OCI-LY7 (cell line): ENCODE measurements around the gene CTNNA2. TPM values are rescaled to one million over a fixed set of nuclear protein-coding genes. Genes with fewer than 3 reads are reported as not detected.

Experiments
- BruUV-seq: library from RNA; stranded (reverse); fragments of 400-500 nt; replicated peaks from 2 replicates; lab custom pipeline; 2021; lab: Mats Ljungman, UMichigan
- CTCF ChIA-PET: fragments of 300-600 bp; sonication (Branson Sonifier 250); formaldehyde crosslinking; loops from one replicate; lab custom pipeline; 2022; ENCODE audit warnings: antibody characterized with exemption; ENCODE audit not compliant: unreplicated experiment; lab: Charles Lee
- POLR2A ChIA-PET: fragments of 300-600 bp; sonication (Branson Sonifier 250); formaldehyde crosslinking; loops from one replicate; lab custom pipeline; 2022; ENCODE audit warnings: antibody characterized with exemption; lab: Charles Lee
- DNase-seq: peaks from one replicate; pipeline ENCODE4 v3.0.0-alpha.2; 2015; ENCODE audit warnings: low spot score
- H2AFZ ChIP-seq: fragments of 200-600 bp; sonication (generic), shearing (Covaris generic); 2 replicates; pipeline ENCODE4 v1.6.1; 2014; ENCODE audit warnings: mild to moderate bottlenecking, antibody characterized with exemption, low read length, moderate library complexity
- H3K27ac ChIP-seq: fragments of 200-600 bp; sonication (generic); 2 replicates; pipeline ENCODE4 v1.5.1; 2014; ENCODE audit warnings: mixed run types, low read depth, mild to moderate bottlenecking, moderate library complexity, low read length, inconsistent platforms; ENCODE audit not compliant: poor library complexity, severe bottlenecking
- H3K36me3 ChIP-seq: fragments of 200-600 bp; sonication (generic); 2 replicates; pipeline ENCODE4 v1.6.1; 2014; ENCODE audit warnings: mild to moderate bottlenecking, antibody characterized with exemption, low read length, moderate library complexity, mixed read lengths; ENCODE audit not compliant: insufficient read depth
- H3K4me1 ChIP-seq: fragments of 200-600 bp; sonication (generic); 2 replicates; pipeline ENCODE4 v1.5.1; 2014; ENCODE audit warnings: mild to moderate bottlenecking, low read length; ENCODE audit not compliant: insufficient read depth, poor library complexity, severe bottlenecking
- H3K4me2 ChIP-seq: fragments of 200-600 bp; sonication (generic); 2 replicates; pipeline ENCODE4 v1.6.1; 2014; ENCODE audit warnings: mild to moderate bottlenecking, low read length
- H3K4me3 ChIP-seq: fragments of 200-600 bp; sonication (generic); 2 replicates; pipeline ENCODE4 v1.5.1; 2014; ENCODE audit warnings: mild to moderate bottlenecking, low read depth, low read length; ENCODE audit not compliant: poor library complexity, severe bottlenecking
- H3K79me2 ChIP-seq: fragments of 200-600 bp; sonication (generic); 2 replicates; pipeline ENCODE4 v1.6.1; 2016; ENCODE audit warnings: low read depth, mild to moderate bottlenecking, low read length, moderate library complexity, mixed read lengths; ENCODE audit not compliant: insufficient read depth
- H3K9me2 ChIP-seq: fragments of 200-600 bp; sonication (generic); 2 replicates; pipeline ENCODE4 v1.6.1; 2016; ENCODE audit warnings: mild to moderate bottlenecking, low read length, mixed read lengths; ENCODE audit not compliant: insufficient read depth
- H3K9me3 ChIP-seq: fragments of 200-600 bp; sonication (generic); 2 replicates; pipeline ENCODE4 v1.6.1; 2014; ENCODE audit warnings: mild to moderate bottlenecking, mixed run types, low read length, mixed read lengths
- H4K20me1 ChIP-seq: fragments of 200-600 bp; sonication (generic); 2 replicates; pipeline ENCODE4 v1.6.1; 2014; ENCODE audit warnings: mild to moderate bottlenecking, antibody characterized with exemption, low read length, moderate library complexity, mixed read lengths; ENCODE audit not compliant: insufficient read depth
- EZH2phosphoT487 ChIP-seq: fragments of 200-600 bp; sonication (generic); IDR thresholded peaks from 2 replicates; pipeline ENCODE4 v1.6.1; 2018; ENCODE audit warnings: low read depth, borderline replicate concordance, mild to moderate bottlenecking, mixed run types, antibody characterized with exemption, low read length, moderate library complexity, mixed read lengths
- intact Hi-C: fragments of 100-400 bp; cut with micrococcal nuclease; formaldehyde crosslinking; loops from one replicate; pipeline ENCODE4 v1.10.0; 2022; ENCODE audit not compliant: unreplicated experiment
- total RNA-seq, 2 experiments: library from RNA; depleted of rRNA in 1 of 2; stranded (reverse); fragments of >200 nt in 1 of 2; shearing (Covaris generic) in 1 of 2; gene quantifications; 2 replicates each; pipeline ENCODE4 v1.2.3, GENCODE V29; 2014 to 2022
- TF ChIP-seq, protein P1 (sequence below): fragments of 200-600 bp; sonication (generic); conservative IDR thresholded peaks from 2 replicates; pipeline ENCODE4 v1.5.1; 2014; ENCODE audit warnings: mild to moderate bottlenecking, antibody characterized with exemption, low read length, moderate library complexity, mixed read lengths

The CTNNA2 gene
- total RNA-seq, 2 experiments from 2014 or later: 0.19 to 2.7 TPM

DNA sequence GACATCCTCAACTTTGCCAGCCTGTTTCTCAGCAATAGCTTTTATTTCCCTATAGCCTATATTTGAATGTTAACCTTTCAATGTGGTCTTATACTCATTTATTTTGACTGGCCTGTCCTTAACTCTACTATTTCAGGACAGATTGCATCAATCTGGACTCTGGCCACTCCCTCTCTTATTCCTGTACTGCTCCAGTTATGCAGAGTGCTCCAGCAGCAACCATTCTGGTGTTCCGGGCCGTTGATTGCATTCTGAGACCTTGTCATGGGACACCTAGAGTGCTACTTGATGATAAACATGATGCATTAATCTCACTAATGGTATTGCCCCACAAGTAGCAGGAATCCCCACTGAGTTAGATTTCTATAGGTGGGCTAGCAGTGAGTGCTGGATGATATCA lies 428.3 kb downstream of the CTNNA2 start:
- Histone ChIP-seq H4K20me1 (no peaks in the 10 kb centered on the region), H3K9me2 (no peaks in the 10 kb centered on the region), H3K27ac (no peak overlapping the region), H3K79me2 (no peaks in the 10 kb centered on the region), H2AFZ (no peak overlapping the region), H3K4me3 (no peak overlapping the region), H3K9me3 (no peaks in the 10 kb centered on the region), H3K4me2 (no peak overlapping the region), H3K36me3 (no peaks in the 10 kb centered on the region), H3K4me1 (no peaks in the 10 kb centered on the region)
- intact Hi-C loops: no loop called here
- TF ChIP-seq, protein P1, sequence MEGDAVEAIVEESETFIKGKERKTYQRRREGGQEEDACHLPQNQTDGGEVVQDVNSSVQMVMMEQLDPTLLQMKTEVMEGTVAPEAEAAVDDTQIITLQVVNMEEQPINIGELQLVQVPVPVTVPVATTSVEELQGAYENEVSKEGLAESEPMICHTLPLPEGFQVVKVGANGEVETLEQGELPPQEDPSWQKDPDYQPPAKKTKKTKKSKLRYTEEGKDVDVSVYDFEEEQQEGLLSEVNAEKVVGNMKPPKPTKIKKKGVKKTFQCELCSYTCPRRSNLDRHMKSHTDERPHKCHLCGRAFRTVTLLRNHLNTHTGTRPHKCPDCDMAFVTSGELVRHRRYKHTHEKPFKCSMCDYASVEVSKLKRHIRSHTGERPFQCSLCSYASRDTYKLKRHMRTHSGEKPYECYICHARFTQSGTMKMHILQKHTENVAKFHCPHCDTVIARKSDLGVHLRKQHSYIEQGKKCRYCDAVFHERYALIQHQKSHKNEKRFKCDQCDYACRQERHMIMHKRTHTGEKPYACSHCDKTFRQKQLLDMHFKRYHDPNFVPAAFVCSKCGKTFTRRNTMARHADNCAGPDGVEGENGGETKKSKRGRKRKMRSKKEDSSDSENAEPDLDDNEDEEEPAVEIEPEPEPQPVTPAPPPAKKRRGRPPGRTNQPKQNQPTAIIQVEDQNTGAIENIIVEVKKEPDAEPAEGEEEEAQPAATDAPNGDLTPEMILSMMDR: no peak
- no peak for TF ChIP-seq EZH2phosphoT487
- no TSS peak for BruUV-seq
- ChIA-PET CTCF (no interaction called here), POLR2A (no interaction called here)
- DNase-seq: no peak

DNA sequence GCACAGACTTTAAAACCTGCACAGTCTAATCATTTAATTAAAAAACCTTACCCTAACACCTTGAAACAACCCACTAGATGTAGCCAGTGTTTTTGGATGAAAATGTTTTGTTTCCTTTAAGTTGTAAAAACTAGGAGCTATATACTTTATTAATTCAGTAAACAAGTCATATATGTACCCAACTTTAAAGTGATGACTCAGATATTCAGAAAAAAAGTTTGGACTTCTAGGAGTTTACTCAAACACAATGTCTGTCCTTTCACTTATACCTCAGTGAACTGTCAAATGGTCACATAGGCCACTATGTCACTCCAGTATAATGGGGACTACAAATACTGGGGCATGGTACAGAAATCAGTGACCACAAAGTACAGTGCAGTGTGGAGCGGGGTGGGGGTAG lies 431.4 kb downstream of the CTNNA2 start:
- H3K9me3 ChIP-seq: no peaks in the 10 kb centered on the region
- H3K4me2 ChIP-seq: no peak overlapping the region
- H3K4me1 ChIP-seq: no peaks in the 10 kb centered on the region
- H2AFZ ChIP-seq: no peak overlapping the region
- no peak overlapping the region for H3K4me3 ChIP-seq
- no peaks in the 10 kb centered on the region for H3K36me3 ChIP-seq
- CTCF ChIA-PET: no interaction called here
- no peak for DNase-seq
- no peaks in the 10 kb centered on the region for H4K20me1 ChIP-seq
- H3K9me2 ChIP-seq: no peaks in the 10 kb centered on the region
- POLR2A ChIA-PET: no interaction called here
- TF ChIP-seq EZH2phosphoT487: no peak
- TF ChIP-seq, protein P1: no peak
- no TSS peak for BruUV-seq
- H3K79me2 ChIP-seq: no peaks in the 10 kb centered on the region
- H3K27ac ChIP-seq: no peak overlapping the region
- intact Hi-C loops: no loop called here

DNA sequence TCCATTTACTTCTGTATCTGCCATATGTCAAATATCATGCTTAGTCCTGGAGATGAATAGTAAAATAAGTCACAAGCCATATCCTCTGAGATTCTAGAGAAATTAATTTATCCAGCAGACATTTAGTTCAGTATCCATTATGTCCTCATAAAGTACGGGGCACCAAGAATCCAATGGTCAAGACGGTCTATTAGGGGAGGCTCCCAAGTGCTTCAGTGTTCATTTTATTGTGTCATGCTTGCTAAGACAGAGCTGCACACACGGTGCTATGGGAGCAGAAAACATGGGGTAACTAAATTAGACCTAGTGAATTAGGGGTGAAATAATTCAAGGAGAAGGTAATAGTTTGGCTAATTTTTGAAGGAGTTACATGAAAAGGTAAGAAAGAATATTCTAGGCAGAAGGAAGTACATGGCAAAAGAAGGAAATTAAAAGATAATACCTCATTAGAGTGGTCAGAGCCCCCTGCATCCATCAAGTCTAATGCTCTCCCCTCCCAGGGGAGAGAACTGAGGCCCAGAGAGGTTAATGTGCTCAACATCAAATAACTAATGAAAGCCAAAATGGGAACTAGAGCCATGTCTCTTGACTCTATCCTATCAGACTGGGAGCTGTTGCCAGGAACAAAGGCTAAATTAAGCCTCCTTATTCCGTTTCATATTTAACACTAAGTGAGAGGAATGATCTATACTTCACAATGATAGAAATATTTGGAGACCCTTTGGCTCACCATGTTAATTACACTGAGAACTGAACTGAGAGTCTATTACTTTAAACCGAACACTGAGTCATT lies 433.0 kb downstream of the CTNNA2 start:
- CTCF ChIA-PET: no interaction called here
- H3K9me3 ChIP-seq: no peaks in the 10 kb centered on the region
- H3K79me2 ChIP-seq: no peaks in the 10 kb centered on the region
- no peak overlapping the region for H3K4me3 ChIP-seq
- no TSS peak for BruUV-seq
- H3K4me2 ChIP-seq: no peak overlapping the region
- H4K20me1 ChIP-seq: no peaks in the 10 kb centered on the region
- no peak overlapping the region for H3K27ac ChIP-seq
- H3K4me1 ChIP-seq: no peaks in the 10 kb centered on the region
- TF ChIP-seq EZH2phosphoT487: no peak
- TF ChIP-seq, protein P1: no peak
- H2AFZ ChIP-seq: no peak overlapping the region
- no peak for DNase-seq
- intact Hi-C loops: no loop called here
- POLR2A ChIA-PET: no interaction called here
- no peaks in the 10 kb centered on the region for H3K9me2 ChIP-seq
- H3K36me3 ChIP-seq: no peaks in the 10 kb centered on the region
